Measurements from ENCODE around the gene SLC9A3. TPM values are rescaled to one million over a fixed set of nuclear protein-coding genes. Genes with fewer than 3 reads are reported as not detected.

Gene SLC9A3
- total RNA-seq, 1 experiment from 2014 or later, result 0.85 TPM

DNA sequence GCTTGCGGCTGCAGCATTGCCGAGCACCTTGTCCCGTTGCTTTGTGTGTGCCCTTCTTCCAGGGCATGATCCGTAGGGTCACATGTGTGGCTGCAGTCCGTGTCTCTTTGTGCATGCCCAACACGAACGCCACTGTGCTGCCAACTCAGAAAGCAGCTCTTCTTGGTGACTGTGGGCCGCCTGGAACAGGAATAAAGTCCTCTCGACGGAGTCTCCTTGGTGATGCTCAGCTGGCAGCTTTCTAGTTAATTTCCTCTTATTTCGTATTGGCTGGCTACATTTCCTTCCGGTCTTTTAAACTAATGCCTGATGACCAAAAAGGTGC is 75.5 kb downstream of the SLC9A3 start:
- Mint-ChIP-seq H3K36me3 (ENCODE audit: insufficient read depth in 1 of 3, low read depth in 3 of 3) (peaks cover 64 to 75% (median 75%) of the 10 kb centered on the region in 3 experiments), H3K4me3 (no peak overlapping the region), H3K27ac (no peak overlapping the region), H3K27me3 (ENCODE audit: low read depth) (no peaks in the 10 kb centered on the region), H3K9me3 (peaks cover 10 to 16% of the 10 kb centered on the region in 2 experiments), H3K4me1 (peaks cover 4 to 8% of the 10 kb centered on the region in 2 experiments; a peak in 3 of 4 replicates)
- Histone ChIP-seq H4K8ac (replicated peaks; ENCODE audit: insufficient read length, low read depth, low read length) (no peak overlapping the region), H2AFZ (ENCODE audit: low read length) (no peak overlapping the region), H3K27ac (ENCODE audit: insufficient read length, low read depth, low read length) (no peak overlapping the region), H2AK5ac (ENCODE audit: insufficient read length, low read length) (no peak overlapping the region), H3K56ac (ENCODE audit: insufficient read length, low read depth, low read length) (no peak overlapping the region), H2BK12ac (ENCODE audit: insufficient read length, low read depth, low read length) (no peak overlapping the region), H2BK15ac (ENCODE audit: low read depth, low read length) (no peak overlapping the region), H3K4me2 (ENCODE audit: insufficient read depth, insufficient read length, low read length) (no peak overlapping the region), H3K23me2 (ENCODE audit: insufficient read length, low read depth, low read length, poor library complexity, severe bottlenecking) (peaks cover under 1% of the 10 kb centered on the region), H3K23ac (ENCODE audit: insufficient read length, low read depth, low read length) (no peak overlapping the region), H3K9me3 (ENCODE audit: control insufficient read depth, low read depth, low read length) (no peaks in the 10 kb centered on the region), H2BK120ac (ENCODE audit: low read depth, low read length, poor library complexity, severe bottlenecking) (no peak overlapping the region), H3T11ph (ENCODE audit: low read length) (no peak overlapping the region), H3K79me2 (ENCODE audit: insufficient read depth, low read length) (peaks cover under 1% of the 10 kb centered on the region; the same call in 1 of the 2 replicates), H3K9ac (ENCODE audit: extremely low read depth, insufficient read length, low read length) (no peak overlapping the region), H4K20me1 (ENCODE audit: control insufficient read depth, insufficient read depth, insufficient read length) (no peaks in the 10 kb centered on the region), H3K79me1 (ENCODE audit: insufficient read depth, low read depth, low read length, poor library complexity, severe bottlenecking) (peaks cover 6% of the 10 kb centered on the region), H4K5ac (ENCODE audit: insufficient read length, low read depth, low read length) (no peak overlapping the region), H3K27me3 (ENCODE audit: insufficient read depth, low read length) (no peaks in the 10 kb centered on the region), H3K4ac (ENCODE audit: low read depth, low read length) (no peak overlapping the region), H2BK5ac (ENCODE audit: insufficient read length, low read length) (no peak overlapping the region), H3K4me1 (ENCODE audit: insufficient read depth, low read length) (no peaks in the 10 kb centered on the region), H4K91ac (ENCODE audit: insufficient read length, low read depth, low read length) (no peak overlapping the region), H3K14ac (ENCODE audit: insufficient read depth, low read length) (no peak overlapping the region), H2BK20ac (ENCODE audit: low read depth, low read length, poor library complexity, severe bottlenecking) (no peak overlapping the region), H3K18ac (ENCODE audit: insufficient read length, low read depth, low read length) (no peak overlapping the region)
- TF ChIP-seq, protein P1, sequence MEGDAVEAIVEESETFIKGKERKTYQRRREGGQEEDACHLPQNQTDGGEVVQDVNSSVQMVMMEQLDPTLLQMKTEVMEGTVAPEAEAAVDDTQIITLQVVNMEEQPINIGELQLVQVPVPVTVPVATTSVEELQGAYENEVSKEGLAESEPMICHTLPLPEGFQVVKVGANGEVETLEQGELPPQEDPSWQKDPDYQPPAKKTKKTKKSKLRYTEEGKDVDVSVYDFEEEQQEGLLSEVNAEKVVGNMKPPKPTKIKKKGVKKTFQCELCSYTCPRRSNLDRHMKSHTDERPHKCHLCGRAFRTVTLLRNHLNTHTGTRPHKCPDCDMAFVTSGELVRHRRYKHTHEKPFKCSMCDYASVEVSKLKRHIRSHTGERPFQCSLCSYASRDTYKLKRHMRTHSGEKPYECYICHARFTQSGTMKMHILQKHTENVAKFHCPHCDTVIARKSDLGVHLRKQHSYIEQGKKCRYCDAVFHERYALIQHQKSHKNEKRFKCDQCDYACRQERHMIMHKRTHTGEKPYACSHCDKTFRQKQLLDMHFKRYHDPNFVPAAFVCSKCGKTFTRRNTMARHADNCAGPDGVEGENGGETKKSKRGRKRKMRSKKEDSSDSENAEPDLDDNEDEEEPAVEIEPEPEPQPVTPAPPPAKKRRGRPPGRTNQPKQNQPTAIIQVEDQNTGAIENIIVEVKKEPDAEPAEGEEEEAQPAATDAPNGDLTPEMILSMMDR (conservative IDR thresholded peaks at IDR 0.05), result no peak
- no peak for DNase-seq
- no CpG with 5 or more reads among the region's 12 CpGs for WGBS (ENCODE audit: extremely low coverage, insufficient read length, low lambda C conversion rate)

All from H9 (cell line).